Nephron progenitor cell (in vitro differentiated cells): Measurements from ENCODE around the gene FEN1.

Experiments used
- DNase-seq: peaks from one replicate; pipeline ENCODE4 v3.0.0; 2021
- H3K27ac Mint-ChIP-seq: 2 replicates; pipeline ENCODE4 v1.8.0; 2021; ENCODE audit warnings: mild to moderate bottlenecking, moderate library complexity, mixed read lengths
- H3K27me3 Mint-ChIP-seq: 2 replicates; pipeline ENCODE4 v1.8.0; 2021; ENCODE audit warnings: mild to moderate bottlenecking, low read depth, mixed read lengths; ENCODE audit not compliant: poor library complexity
- H3K36me3 Mint-ChIP-seq: 2 replicates; pipeline ENCODE4 v1.8.0; 2021; ENCODE audit warnings: low read depth, mixed read lengths
- H3K4me1 Mint-ChIP-seq: 2 replicates; pipeline ENCODE4 v1.8.0; 2021; ENCODE audit warnings: mixed read lengths
- H3K4me3 Mint-ChIP-seq: 2 replicates; pipeline ENCODE4 v1.8.0; 2021; ENCODE audit warnings: mild to moderate bottlenecking, moderate library complexity, mixed read lengths
- H3K9me3 Mint-ChIP-seq: 2 replicates; pipeline ENCODE4 v1.8.0; 2021; ENCODE audit warnings: mild to moderate bottlenecking, moderate library complexity, mixed read lengths
- TF ChIP-seq, protein P1 (sequence below): fragments of 200-600 bp; sonication (generic); IDR thresholded peaks from 2 replicates; pipeline ENCODE4 v1.5.0; 2021; ENCODE audit warnings: antibody characterized with exemption

The FEN1 gene

DNA sequence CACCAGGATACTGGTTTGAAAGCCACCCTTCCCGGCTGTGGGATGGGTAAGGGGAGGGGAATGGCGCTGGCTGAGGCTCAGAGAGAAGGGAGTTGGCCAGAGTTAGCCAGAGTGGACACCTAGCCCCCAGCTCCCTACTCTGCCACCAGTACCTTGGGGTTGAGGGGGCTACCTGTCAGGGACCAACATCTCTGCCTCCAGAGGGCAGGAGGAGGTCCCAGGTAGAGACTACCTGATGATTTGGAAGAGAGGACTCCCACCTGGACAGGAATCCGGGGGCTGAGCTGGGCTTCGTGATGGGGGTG lies 36.6 kb upstream of the FEN1 start:
- Mint-ChIP-seq H3K4me3 (no peak overlapping the region), H3K27ac (no peak overlapping the region)

DNA sequence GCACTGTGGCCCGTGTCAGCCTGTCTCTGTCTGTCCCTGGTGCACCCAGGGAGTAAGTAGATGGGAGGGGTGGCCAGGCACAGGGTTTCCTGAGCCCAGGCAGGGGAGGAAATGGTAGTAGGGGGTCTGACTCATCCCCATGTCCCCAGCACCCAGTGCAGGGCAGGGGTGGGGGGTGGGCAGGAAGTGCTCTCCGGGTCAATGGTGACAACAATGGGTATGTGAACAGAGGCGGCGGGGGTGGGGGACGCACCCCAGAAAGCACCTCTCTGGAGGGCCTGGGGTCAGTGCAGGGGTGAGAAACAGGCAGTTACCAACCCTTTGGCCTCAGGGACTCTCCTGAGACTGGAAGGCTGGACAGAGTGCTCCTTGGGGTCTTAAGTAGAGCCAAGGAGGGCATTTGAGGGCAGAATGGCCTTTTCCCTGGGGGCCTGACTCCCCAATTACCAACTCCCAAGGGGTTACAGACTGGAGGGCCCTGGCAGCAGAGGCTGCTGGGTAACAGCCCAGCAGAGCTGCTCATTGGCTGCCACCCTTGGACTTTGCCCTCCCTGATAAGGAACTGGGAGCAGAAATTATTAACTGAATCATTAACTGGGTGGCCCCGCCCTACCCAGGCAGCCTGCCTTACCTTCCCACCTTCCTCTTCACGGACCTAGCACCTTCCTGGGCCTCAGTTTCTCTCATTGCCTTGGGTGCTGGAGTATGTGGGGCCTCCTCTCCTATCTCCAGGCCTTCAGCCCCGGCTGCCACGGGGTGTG lies 36.1 kb upstream of the FEN1 start:
- H3K4me1 Mint-ChIP-seq: peaks cover 64% of the 10 kb centered on the region
- TF ChIP-seq, protein P1, sequence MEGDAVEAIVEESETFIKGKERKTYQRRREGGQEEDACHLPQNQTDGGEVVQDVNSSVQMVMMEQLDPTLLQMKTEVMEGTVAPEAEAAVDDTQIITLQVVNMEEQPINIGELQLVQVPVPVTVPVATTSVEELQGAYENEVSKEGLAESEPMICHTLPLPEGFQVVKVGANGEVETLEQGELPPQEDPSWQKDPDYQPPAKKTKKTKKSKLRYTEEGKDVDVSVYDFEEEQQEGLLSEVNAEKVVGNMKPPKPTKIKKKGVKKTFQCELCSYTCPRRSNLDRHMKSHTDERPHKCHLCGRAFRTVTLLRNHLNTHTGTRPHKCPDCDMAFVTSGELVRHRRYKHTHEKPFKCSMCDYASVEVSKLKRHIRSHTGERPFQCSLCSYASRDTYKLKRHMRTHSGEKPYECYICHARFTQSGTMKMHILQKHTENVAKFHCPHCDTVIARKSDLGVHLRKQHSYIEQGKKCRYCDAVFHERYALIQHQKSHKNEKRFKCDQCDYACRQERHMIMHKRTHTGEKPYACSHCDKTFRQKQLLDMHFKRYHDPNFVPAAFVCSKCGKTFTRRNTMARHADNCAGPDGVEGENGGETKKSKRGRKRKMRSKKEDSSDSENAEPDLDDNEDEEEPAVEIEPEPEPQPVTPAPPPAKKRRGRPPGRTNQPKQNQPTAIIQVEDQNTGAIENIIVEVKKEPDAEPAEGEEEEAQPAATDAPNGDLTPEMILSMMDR: no peak
- no peaks in the 10 kb centered on the region for H3K9me3 Mint-ChIP-seq
- peaks cover 24% of the 10 kb centered on the region for H3K27me3 Mint-ChIP-seq
- DNase-seq: no peak
- H3K27ac Mint-ChIP-seq: no peak overlapping the region
- H3K4me3 Mint-ChIP-seq: no peak overlapping the region
- H3K36me3 Mint-ChIP-seq: no peaks in the 10 kb centered on the region

More for the DNA sequence above, 36.6 kb upstream of the FEN1 start:
- DNase-seq: no peak
- Mint-ChIP-seq H3K9me3 (no peaks in the 10 kb centered on the region), H3K27me3 (peaks cover 27% of the 10 kb centered on the region), H3K4me1 (peaks cover 65% of the 10 kb centered on the region), H3K36me3 (no peaks in the 10 kb centered on the region)
- TF ChIP-seq, protein P1: no peak

DNA sequence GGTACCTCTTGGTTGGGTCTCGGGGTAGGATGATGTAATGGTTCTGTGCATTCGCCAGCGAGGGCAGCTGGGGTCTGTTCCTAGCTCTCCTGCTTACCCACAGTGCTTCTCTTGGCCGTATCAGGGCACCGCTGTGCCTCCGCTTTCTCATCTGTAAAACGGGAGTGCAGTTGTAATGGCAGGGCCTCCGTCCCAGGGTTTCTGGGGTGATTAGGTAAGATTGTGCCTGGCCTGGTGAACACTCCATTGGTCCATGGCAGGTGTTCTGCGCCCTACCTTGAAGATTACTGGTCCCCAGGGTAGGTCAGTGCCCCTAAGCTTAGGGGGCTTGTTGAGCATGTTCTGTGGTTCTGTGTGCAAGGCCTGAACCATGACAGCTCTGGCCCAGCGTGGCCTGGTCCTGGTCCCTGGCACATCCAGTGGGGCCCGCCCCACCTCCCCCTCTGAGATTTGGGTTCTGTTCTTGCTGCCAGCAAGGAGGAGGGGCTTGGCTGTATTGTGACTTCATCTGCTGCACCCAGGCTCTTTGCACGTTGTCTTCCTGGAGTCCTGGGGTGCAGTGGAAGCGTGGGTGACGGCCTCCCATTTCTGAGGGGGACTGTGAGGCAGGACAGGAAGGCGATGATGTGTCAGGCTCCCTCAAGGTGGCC lies 35.4 kb upstream of the FEN1 start:
- H3K27me3 Mint-ChIP-seq: peaks cover 19% of the 10 kb centered on the region
- H3K4me3 Mint-ChIP-seq: no peak overlapping the region
- TF ChIP-seq, protein P1: no peak
- peaks cover 71% of the 10 kb centered on the region for H3K4me1 Mint-ChIP-seq
- H3K9me3 Mint-ChIP-seq: no peaks in the 10 kb centered on the region
- H3K27ac Mint-ChIP-seq: no peak overlapping the region
- H3K36me3 Mint-ChIP-seq: no peaks in the 10 kb centered on the region
- DNase-seq: no peak

DNA sequence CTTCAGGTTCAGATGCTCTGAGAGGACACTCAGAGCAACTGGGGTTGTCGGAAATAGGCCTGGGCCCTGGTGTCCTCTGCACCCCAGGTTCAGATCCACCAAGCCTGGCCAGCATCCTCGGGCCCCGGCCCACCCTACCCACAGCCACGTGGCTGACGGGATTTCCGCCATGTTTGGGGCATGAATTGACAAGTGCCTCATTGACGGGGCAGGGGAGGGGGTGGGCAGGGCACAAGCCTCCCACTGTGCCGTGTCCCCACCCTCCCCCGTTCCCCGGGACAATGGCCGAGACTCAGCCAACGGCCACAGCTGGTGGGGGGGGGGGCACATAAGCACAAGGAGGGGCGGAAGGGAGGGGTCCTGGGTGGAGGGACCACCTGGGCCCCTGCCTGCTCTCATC lies 31.8 kb upstream of the FEN1 start:
- no peak overlapping the region for H3K4me3 Mint-ChIP-seq
- peaks cover 71% of the 10 kb centered on the region for H3K4me1 Mint-ChIP-seq
- no peak overlapping the region for H3K27ac Mint-ChIP-seq
- TF ChIP-seq, protein P1: no peak
- H3K36me3 Mint-ChIP-seq: no peaks in the 10 kb centered on the region
- peaks cover 3% of the 10 kb centered on the region for H3K27me3 Mint-ChIP-seq
- DNase-seq: no peak
- no peaks in the 10 kb centered on the region for H3K9me3 Mint-ChIP-seq

DNA sequence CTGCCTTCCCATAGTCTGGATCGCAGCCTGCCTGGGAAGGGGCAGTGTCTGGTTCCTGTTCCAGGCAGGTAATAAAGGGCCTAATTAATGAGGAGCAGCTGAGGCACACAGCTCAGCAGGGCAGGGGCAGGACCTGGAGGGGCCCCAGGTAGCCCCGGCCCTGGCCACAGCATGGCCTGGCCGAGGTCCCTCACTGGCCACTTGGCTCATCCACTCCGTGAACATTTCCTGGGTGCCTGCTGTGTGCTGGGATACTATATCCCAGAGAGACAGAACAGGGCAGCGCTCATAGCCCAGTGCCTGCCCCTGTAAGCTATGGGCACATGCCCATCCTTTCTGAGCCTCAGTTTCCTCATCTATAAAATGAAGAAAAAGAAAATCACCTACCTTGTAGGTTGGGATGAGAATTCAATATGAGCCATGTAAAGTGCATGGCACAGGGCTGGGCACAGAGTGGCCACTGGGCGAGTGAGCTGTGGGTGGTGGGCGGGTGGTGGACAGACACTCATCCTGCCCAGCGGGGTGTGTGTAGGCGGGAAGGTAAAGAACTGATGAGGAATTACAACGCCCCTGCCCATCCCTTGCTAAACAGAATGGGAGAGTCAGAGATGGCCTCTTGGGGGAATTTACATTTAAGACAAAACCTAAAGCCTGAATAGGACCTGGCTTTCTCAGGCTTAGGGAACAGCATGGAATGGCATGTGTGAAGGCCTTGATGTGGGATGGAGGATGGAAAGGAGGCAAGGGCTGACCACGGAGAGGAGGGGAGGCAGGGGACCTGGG lies 31.1 kb upstream of the FEN1 start:
- TF ChIP-seq, protein P1: no peak
- H3K4me1 Mint-ChIP-seq: peaks cover 71% of the 10 kb centered on the region

More for the DNA sequence above, 31.1 kb upstream of the FEN1 start:
- no peaks in the 10 kb centered on the region for H3K9me3 Mint-ChIP-seq
- H3K4me3 Mint-ChIP-seq: no peak overlapping the region
- peaks cover 3% of the 10 kb centered on the region for H3K27me3 Mint-ChIP-seq
- DNase-seq: no peak
- H3K36me3 Mint-ChIP-seq: no peaks in the 10 kb centered on the region
- H3K27ac Mint-ChIP-seq: peak overlapping the region; percentile 62
